ENCODE data around the gene LACTBL1.
"Not testable (repeated sequence)": the region's sequence is repeated elsewhere in the genome, so short reads cannot be mapped to it uniquely, and the experiment has no call there.

The LACTBL1 gene

GRCh38 chr1:22972760-22973159, at the start of gene LACTBL1:
TSS of gene LACTBL1 (minus strand) at chr1:22972866. CDS start at chr1:22972316, 550 bp downstream.
- Histone ChIP-seq H3K27me3 (ENCODE audit: low read depth, low read length) (no peaks in the 10 kb centered on the region), H3K9me3 (ENCODE audit: control insufficient read depth in 1 of 2, low read length in 2 of 2) (no peaks in the 10 kb centered on the region), H3K27ac (ENCODE audit: low read length) (no peak within 1 kb of the TSS), H3K36me3 (ENCODE audit: control insufficient read depth in 1 of 2, insufficient read depth in 2 of 2, low read length in 2 of 2) (no peaks in the 10 kb centered on the region), H3K4me1 (ENCODE audit: control insufficient read depth in 1 of 2, insufficient read depth in 2 of 2, low read length in 2 of 2) (peaks cover 3 to 11% of the 10 kb centered on the region in 2 donors), H3K4me3 (ENCODE audit: low read depth in 1 of 2, low read length in 2 of 2) (no peak within 1 kb of the TSS)

- H3K9me3 ChIP-seq (ENCODE audit: control insufficient read depth in 1 of 2, low read length in 2 of 2): no peaks in the 10 kb centered on the region
- no peak overlapping the region for H3K4me3 ChIP-seq (ENCODE audit: low read depth in 1 of 2, low read length in 2 of 2)
- H3K27ac ChIP-seq (ENCODE audit: low read length): no peak overlapping the region
- H3K36me3 ChIP-seq (ENCODE audit: control insufficient read depth in 1 of 2, insufficient read depth in 2 of 2, low read length in 2 of 2): no peaks in the 10 kb centered on the region
- peaks cover 0 to 13% of the 10 kb centered on the region in 2 donors for H3K4me1 ChIP-seq (ENCODE audit: control insufficient read depth in 1 of 2, insufficient read depth in 2 of 2, low read length in 2 of 2)
- no peaks in the 10 kb centered on the region for H3K27me3 ChIP-seq (ENCODE audit: low read depth, low read length)
These were observed 49.2 kb upstream of the LACTBL1 start for GRCh38 chr1:23021834-23022233.

- peak overlapping the region; percentile 95 to 99 for H3K4me3 ChIP-seq (ENCODE audit: low read depth in 1 of 2, low read length in 2 of 2)
- H3K36me3 ChIP-seq (ENCODE audit: control insufficient read depth in 1 of 2, insufficient read depth in 2 of 2, low read length in 2 of 2): no peaks in the 10 kb centered on the region
- no peak overlapping the region for H3K27ac ChIP-seq (ENCODE audit: low read length)
- H3K4me1 ChIP-seq (ENCODE audit: control insufficient read depth in 1 of 2, insufficient read depth in 2 of 2, low read length in 2 of 2): peaks cover 0 to 13% of the 10 kb centered on the region in 2 donors
- no peaks in the 10 kb centered on the region for H3K9me3 ChIP-seq (ENCODE audit: control insufficient read depth in 1 of 2, low read length in 2 of 2)
- no peaks in the 10 kb centered on the region for H3K27me3 ChIP-seq (ENCODE audit: low read depth, low read length)
These were observed 48.2 kb upstream of the LACTBL1 start for GRCh38 chr1:23020706-23021405.

- H3K4me1 ChIP-seq (ENCODE audit: control insufficient read depth in 1 of 2, insufficient read depth in 2 of 2, low read length in 2 of 2): peaks cover 0 to 13% of the 10 kb centered on the region in 2 donors
- H3K27ac ChIP-seq (ENCODE audit: low read length): peak overlapping the region; percentile 70
- no peaks in the 10 kb centered on the region for H3K36me3 ChIP-seq (ENCODE audit: control insufficient read depth in 1 of 2, insufficient read depth in 2 of 2, low read length in 2 of 2)
- no peaks in the 10 kb centered on the region for H3K27me3 ChIP-seq (ENCODE audit: low read depth, low read length)
- H3K9me3 ChIP-seq (ENCODE audit: control insufficient read depth in 1 of 2, low read length in 2 of 2): no peaks in the 10 kb centered on the region
- H3K4me3 ChIP-seq (ENCODE audit: low read depth in 1 of 2, low read length in 2 of 2): peak overlapping the region; percentile 95 to 99
These were observed 47.4 kb upstream of the LACTBL1 start for GRCh38 chr1:23019863-23020625.

- Histone ChIP-seq H3K27ac (ENCODE audit: low read length) (peak within 1 kb of the TSS; percentile 92), H3K4me3 (ENCODE audit: low read depth in 1 of 2, low read length in 2 of 2) (peak within 1 kb of the TSS; percentile 95 to 99), H3K36me3 (ENCODE audit: control insufficient read depth in 1 of 2, insufficient read depth in 2 of 2, low read length in 2 of 2) (no peaks in the 10 kb centered on the region), H3K9me3 (ENCODE audit: control insufficient read depth in 1 of 2, low read length in 2 of 2) (no peaks in the 10 kb centered on the region), H3K4me1 (ENCODE audit: control insufficient read depth in 1 of 2, insufficient read depth in 2 of 2, low read length in 2 of 2) (peaks cover 0 to 13% of the 10 kb centered on the region in 2 donors), H3K27me3 (ENCODE audit: low read depth, low read length) (no peaks in the 10 kb centered on the region)
These were observed 46.6 kb upstream of the LACTBL1 start, which contains the start of gene KDM1A for GRCh38 chr1:23019094-23019862. TSS of gene KDM1A (plus strand) at chr1:23019468. CDS start at chr1:23019597, 129 bp downstream.

- Histone ChIP-seq H3K4me3 (ENCODE audit: low read depth in 1 of 2, low read length in 2 of 2) (peak overlapping the region; percentile 95 to 99), H3K4me1 (ENCODE audit: control insufficient read depth in 1 of 2, insufficient read depth in 2 of 2, low read length in 2 of 2) (peaks cover 0 to 13% of the 10 kb centered on the region in 2 donors), H3K9me3 (ENCODE audit: control insufficient read depth in 1 of 2, low read length in 2 of 2) (no peaks in the 10 kb centered on the region), H3K36me3 (ENCODE audit: control insufficient read depth in 1 of 2, insufficient read depth in 2 of 2, low read length in 2 of 2) (no peaks in the 10 kb centered on the region), H3K27me3 (ENCODE audit: low read depth, low read length) (no peaks in the 10 kb centered on the region), H3K27ac (ENCODE audit: low read length) (peak overlapping the region; percentile 92)
These were observed 46.0 kb upstream of the LACTBL1 start for GRCh38 chr1:23018661-23019093.

- Histone ChIP-seq H3K4me1 (ENCODE audit: control insufficient read depth in 1 of 2, insufficient read depth in 2 of 2, low read length in 2 of 2) (no peaks in the 10 kb centered on the region), H3K9me3 (ENCODE audit: control insufficient read depth in 1 of 2, low read length in 2 of 2) (no peaks in the 10 kb centered on the region), H3K27me3 (ENCODE audit: low read depth, low read length) (no peaks in the 10 kb centered on the region), H3K4me3 (ENCODE audit: low read depth in 1 of 2, low read length in 2 of 2) (no peak overlapping the region), H3K27ac (ENCODE audit: low read length) (no peak overlapping the region), H3K36me3 (ENCODE audit: control insufficient read depth in 1 of 2, insufficient read depth in 2 of 2, low read length in 2 of 2) (no peaks in the 10 kb centered on the region)
These were observed 41.0 kb upstream of the LACTBL1 start for GRCh38 chr1:23013657-23014056.

- H3K36me3 ChIP-seq (ENCODE audit: control insufficient read depth in 1 of 2, insufficient read depth in 2 of 2, low read length in 2 of 2); H3K9me3 ChIP-seq (ENCODE audit: control insufficient read depth in 1 of 2, low read length in 2 of 2); H3K4me3 ChIP-seq (ENCODE audit: low read depth in 1 of 2, low read length in 2 of 2); H3K27me3 ChIP-seq (ENCODE audit: low read depth, low read length); H3K27ac ChIP-seq (ENCODE audit: low read length); H3K4me1 ChIP-seq (ENCODE audit: control insufficient read depth in 1 of 2, insufficient read depth in 2 of 2, low read length in 2 of 2): not testable (repeated sequence)
These were observed 37.4 kb upstream of the LACTBL1 start for GRCh38 chr1:23010025-23010424.

- Histone ChIP-seq H3K4me1 (ENCODE audit: control insufficient read depth in 1 of 2, insufficient read depth in 2 of 2, low read length in 2 of 2) (no peaks in the 10 kb centered on the region), H3K36me3 (ENCODE audit: control insufficient read depth in 1 of 2, insufficient read depth in 2 of 2, low read length in 2 of 2) (no peaks in the 10 kb centered on the region), H3K27ac (ENCODE audit: low read length) (no peak overlapping the region), H3K27me3 (ENCODE audit: low read depth, low read length) (no peaks in the 10 kb centered on the region), H3K9me3 (ENCODE audit: control insufficient read depth in 1 of 2, low read length in 2 of 2) (no peaks in the 10 kb centered on the region), H3K4me3 (ENCODE audit: low read depth in 1 of 2, low read length in 2 of 2) (no peak overlapping the region)
These were observed 36.2 kb upstream of the LACTBL1 start for GRCh38 chr1:23008901-23009300.

- Histone ChIP-seq H3K4me1 (ENCODE audit: control insufficient read depth in 1 of 2, insufficient read depth in 2 of 2, low read length in 2 of 2) (no peaks in the 10 kb centered on the region), H3K27me3 (ENCODE audit: low read depth, low read length) (no peaks in the 10 kb centered on the region), H3K36me3 (ENCODE audit: control insufficient read depth in 1 of 2, insufficient read depth in 2 of 2, low read length in 2 of 2) (no peaks in the 10 kb centered on the region), H3K4me3 (ENCODE audit: low read depth in 1 of 2, low read length in 2 of 2) (no peak overlapping the region), H3K9me3 (ENCODE audit: control insufficient read depth in 1 of 2, low read length in 2 of 2) (no peaks in the 10 kb centered on the region), H3K27ac (ENCODE audit: low read length) (no peak overlapping the region)
These were observed 34.4 kb upstream of the LACTBL1 start for GRCh38 chr1:23007106-23007505.

GRCh38 chr1:23004769-23005168, 32.1 kb upstream of the LACTBL1 start:
- not testable (repeated sequence) for H3K36me3 ChIP-seq (ENCODE audit: control insufficient read depth in 1 of 2, insufficient read depth in 2 of 2, low read length in 2 of 2); H3K4me3 ChIP-seq (ENCODE audit: low read depth in 1 of 2, low read length in 2 of 2); H3K27me3 ChIP-seq (ENCODE audit: low read depth, low read length)

More at GRCh38 chr1:23004769-23005168, 32.1 kb upstream of the LACTBL1 start:
- not testable (repeated sequence) for H3K4me1 ChIP-seq (ENCODE audit: control insufficient read depth in 1 of 2, insufficient read depth in 2 of 2, low read length in 2 of 2); H3K27ac ChIP-seq (ENCODE audit: low read length); H3K9me3 ChIP-seq (ENCODE audit: control insufficient read depth in 1 of 2, low read length in 2 of 2)

All from muscle layer of duodenum (tissue), 2 donors.